ENCODE measurements around the gene MCM5.

Gene MCM5

DNA sequence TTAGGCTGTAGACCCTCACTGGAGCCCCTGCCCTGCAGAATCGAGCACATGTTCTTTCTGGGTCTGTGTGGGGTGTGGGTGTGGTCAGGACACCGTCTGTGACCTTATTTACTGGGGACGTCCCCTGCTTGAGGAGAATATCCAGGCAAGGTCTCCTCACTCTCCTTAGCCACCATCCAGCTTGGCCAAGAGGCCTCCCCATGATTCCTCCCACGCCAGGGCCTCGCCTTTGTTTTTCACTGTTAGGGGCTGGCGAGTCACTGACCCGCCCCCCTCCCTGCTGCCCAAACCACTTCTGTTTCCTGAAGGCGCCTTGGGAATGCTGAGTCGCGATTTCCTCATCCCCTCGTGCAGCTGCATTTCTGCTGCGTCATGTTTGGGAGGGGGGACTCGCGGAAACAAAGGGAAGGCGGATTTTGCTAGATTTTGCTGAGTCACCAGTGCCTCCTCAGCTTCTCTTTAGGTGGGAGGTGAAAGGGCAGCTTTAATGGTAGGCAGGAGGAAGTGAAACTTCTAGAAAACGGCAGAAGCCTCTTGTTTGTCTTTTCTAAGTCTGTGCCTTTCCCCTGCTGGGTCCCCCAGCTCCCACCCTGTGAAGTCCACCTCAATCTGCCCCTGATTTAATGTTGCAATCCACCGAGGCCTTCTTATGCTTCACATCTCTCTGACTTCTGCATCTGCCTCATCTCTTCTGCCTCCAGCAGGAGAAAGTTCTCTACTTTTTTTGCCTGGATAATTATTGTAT is 23.0 kb upstream of the MCM5 start:
- TF ChIP-seq, protein P1, sequence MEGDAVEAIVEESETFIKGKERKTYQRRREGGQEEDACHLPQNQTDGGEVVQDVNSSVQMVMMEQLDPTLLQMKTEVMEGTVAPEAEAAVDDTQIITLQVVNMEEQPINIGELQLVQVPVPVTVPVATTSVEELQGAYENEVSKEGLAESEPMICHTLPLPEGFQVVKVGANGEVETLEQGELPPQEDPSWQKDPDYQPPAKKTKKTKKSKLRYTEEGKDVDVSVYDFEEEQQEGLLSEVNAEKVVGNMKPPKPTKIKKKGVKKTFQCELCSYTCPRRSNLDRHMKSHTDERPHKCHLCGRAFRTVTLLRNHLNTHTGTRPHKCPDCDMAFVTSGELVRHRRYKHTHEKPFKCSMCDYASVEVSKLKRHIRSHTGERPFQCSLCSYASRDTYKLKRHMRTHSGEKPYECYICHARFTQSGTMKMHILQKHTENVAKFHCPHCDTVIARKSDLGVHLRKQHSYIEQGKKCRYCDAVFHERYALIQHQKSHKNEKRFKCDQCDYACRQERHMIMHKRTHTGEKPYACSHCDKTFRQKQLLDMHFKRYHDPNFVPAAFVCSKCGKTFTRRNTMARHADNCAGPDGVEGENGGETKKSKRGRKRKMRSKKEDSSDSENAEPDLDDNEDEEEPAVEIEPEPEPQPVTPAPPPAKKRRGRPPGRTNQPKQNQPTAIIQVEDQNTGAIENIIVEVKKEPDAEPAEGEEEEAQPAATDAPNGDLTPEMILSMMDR (IDR thresholded peaks at IDR 0.05; ENCODE audit: low read depth, low read length), result no peak
- Histone ChIP-seq H3K4me3 (ENCODE audit: low read depth, low read length) (no peak overlapping the region), H3K9me3 (ENCODE audit: severe bottlenecking) (no peaks in the 10 kb centered on the region), H3K36me3 (no peaks in the 10 kb centered on the region), H3K27me3 (ENCODE audit: insufficient read depth, low read depth, severe bottlenecking) (peaks cover 4% of the 10 kb centered on the region), H3K27ac (peak overlapping the region; percentile 23; the same call in 1 of the 2 replicates)
- DNase-seq, result peak; percentile 71

DNA sequence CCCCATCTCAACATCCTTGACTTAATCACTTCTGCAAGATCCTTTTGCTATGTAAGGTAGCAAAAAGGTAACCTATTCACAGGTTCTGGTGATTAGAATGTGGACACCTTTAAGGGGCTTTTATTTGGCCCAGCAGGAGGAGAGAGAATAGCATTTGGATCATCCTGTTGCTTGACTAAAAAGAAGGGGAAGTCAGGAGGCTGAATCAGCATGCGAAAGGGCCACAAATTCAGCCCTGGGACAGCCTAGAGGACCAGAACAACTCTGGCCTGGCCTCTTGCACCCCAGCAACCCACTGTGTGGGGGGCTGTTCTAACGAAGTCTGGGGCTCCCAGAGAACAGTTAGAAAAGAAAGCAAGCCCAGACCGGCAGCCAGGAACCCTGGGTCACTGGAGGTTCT is 22.2 kb upstream of the MCM5 start:
- TF ChIP-seq, protein P1 (IDR thresholded peaks at IDR 0.05; ENCODE audit: low read depth, low read length), result no peak
- DNase-seq, result no peak
- no peaks in the 10 kb centered on the region for H3K36me3 ChIP-seq
- H3K9me3 ChIP-seq (ENCODE audit: severe bottlenecking), result no peaks in the 10 kb centered on the region
- no peak overlapping the region for H3K27ac ChIP-seq
- H3K27me3 ChIP-seq (ENCODE audit: insufficient read depth, low read depth, severe bottlenecking), result peaks cover 4% of the 10 kb centered on the region
- no peak overlapping the region for H3K4me3 ChIP-seq (ENCODE audit: low read depth, low read length)

DNA sequence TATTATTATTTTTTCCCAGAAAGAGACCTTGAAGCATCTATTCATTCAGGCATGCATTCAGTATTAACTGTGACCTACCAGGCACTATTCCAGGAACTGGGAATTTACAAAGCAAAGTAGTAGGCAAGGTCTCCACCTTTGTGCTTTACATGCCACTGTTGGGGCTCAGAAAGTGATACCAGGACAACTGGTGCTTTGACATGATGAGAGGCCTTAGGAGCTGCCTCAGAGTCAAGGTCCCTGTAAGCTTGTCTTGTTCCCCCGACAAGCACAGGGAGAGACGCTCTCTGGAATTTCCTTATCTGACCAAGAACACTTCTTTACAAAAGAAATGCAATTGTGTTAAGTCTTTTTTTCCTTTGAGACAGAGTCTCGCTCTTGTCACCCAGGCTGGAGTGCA is 21.3 kb upstream of the MCM5 start:
- no peaks in the 10 kb centered on the region for H3K36me3 ChIP-seq
- TF ChIP-seq, protein P1 (IDR thresholded peaks at IDR 0.05; ENCODE audit: low read depth, low read length), result no peak
- H3K27me3 ChIP-seq (ENCODE audit: insufficient read depth, low read depth, severe bottlenecking), result peaks cover 4% of the 10 kb centered on the region
- no peak for DNase-seq
- no peak overlapping the region for H3K27ac ChIP-seq
- no peak overlapping the region for H3K4me3 ChIP-seq (ENCODE audit: low read depth, low read length)
- H3K9me3 ChIP-seq (ENCODE audit: severe bottlenecking), result no peaks in the 10 kb centered on the region

DNA sequence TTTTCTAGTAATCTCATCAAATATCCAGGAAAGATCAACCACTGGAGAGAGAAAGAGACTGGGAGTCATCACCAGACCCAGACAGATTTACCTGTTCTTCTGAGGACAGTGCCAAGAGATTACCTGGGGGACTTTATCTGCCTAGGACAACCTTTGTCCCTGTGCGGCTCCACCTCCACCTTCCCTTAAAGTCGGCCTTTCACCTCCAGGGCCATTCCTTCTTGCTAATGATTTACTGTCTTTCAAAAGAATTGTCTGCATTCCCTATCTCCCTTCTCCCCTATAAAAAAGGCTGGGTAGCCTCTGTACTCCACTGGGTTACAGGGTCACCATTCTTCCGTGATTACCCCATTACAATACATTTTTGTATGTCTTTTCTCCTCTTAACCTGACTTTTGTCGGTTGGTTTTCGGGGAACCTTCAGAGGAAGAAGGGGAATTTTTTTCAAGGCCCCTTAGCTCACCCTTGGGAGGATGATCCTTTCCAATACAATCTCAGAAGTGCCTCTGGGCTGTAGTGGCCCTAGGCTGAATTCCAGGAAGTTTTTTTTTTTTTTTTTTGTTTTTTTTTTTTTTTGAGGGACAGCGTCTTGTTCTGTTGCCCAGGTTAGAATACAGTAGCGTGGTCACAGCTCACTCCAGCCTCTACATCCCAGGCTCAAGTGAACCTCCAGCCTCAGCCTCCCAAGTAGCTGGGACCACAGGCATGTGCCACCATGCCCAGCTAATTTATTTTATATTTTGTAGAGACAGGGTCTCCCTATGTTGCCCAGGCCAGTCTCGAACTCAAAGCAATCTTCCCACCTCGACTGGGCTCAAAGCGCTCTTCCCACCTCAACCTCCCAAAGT is 20.6 kb upstream of the MCM5 start:
- Histone ChIP-seq H3K27ac (no peak overlapping the region), H3K36me3 (no peaks in the 10 kb centered on the region), H3K4me3 (ENCODE audit: low read depth, low read length) (no peak overlapping the region), H3K9me3 (ENCODE audit: severe bottlenecking) (no peaks in the 10 kb centered on the region), H3K27me3 (ENCODE audit: insufficient read depth, low read depth, severe bottlenecking) (peaks cover 4% of the 10 kb centered on the region)
- TF ChIP-seq, protein P1 (IDR thresholded peaks at IDR 0.05; ENCODE audit: low read depth, low read length), result no peak
- DNase-seq, result no peak

DNA sequence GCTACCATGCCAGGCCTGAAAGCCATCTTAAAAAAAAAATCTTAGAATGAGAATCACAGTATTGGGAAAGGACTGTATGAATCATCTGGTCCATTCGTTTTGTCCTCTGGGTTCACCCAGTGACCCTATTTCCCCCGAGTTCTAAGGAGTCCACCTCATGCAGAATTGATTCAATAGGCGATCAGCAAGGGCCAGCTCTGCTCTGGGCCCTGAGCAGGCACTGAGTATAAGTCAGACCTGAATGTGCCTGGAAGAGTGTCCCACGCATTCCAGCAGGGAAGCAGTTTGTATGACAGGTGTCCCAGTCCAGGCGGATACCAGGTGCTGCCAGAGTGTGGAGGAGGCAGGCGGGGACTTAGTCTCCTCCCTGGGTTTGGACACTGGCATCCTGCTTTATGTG is 19.9 kb upstream of the MCM5 start:
- TF ChIP-seq, protein P1 (IDR thresholded peaks at IDR 0.05; ENCODE audit: low read depth, low read length), result no peak
- no peaks in the 10 kb centered on the region for H3K9me3 ChIP-seq (ENCODE audit: severe bottlenecking)
- H3K4me3 ChIP-seq (ENCODE audit: low read depth, low read length), result no peak overlapping the region
- no peak for DNase-seq
- peaks cover 4% of the 10 kb centered on the region for H3K27me3 ChIP-seq (ENCODE audit: insufficient read depth, low read depth, severe bottlenecking)
- H3K36me3 ChIP-seq, result no peaks in the 10 kb centered on the region
- H3K27ac ChIP-seq, result no peak overlapping the region

Measured in WERI-Rb-1 (cell line).